ENCODE results near the gene RDH12.

Gene RDH12

GRCh38 chr14:67757175-67757574, 55.5 kb downstream of the RDH12 start:
- no peak for DNase-seq

GRCh38 chr14:67759916-67760315, 58.2 kb downstream of the RDH12 start:
- no peak for DNase-seq

GRCh38 chr14:67762051-67762450, 60.4 kb downstream of the RDH12 start:
- no peak for DNase-seq

- DNase-seq = no peak
Measured at GRCh38 chr14:67763158-67763822, 61.6 kb downstream of the RDH12 start.

GRCh38 chr14:67764496-67764895, 62.8 kb downstream of the RDH12 start:
- no peak for DNase-seq

GRCh38 chr14:67765192-67765834, 63.6 kb downstream of the RDH12 start:
- DNase-seq = no peak

GRCh38 chr14:67766035-67766680, 64.5 kb downstream of the RDH12 start:
- no peak for DNase-seq

- DNase-seq = no peak
Measured at GRCh38 chr14:67768219-67768618, 66.5 kb downstream of the RDH12 start.

GRCh38 chr14:67773844-67774377, 72.2 kb downstream of the RDH12 start:
- DNase-seq = no peak

- no peak for DNase-seq
Measured at GRCh38 chr14:67776653-67777322, 75.1 kb downstream of the RDH12 start.

GRCh38 chr14:67778792-67779191, 77.1 kb downstream of the RDH12 start:
- DNase-seq = no peak

GRCh38 chr14:67782090-67782489, 80.4 kb downstream of the RDH12 start:
- no peak for DNase-seq
